ENCODE measurements around the gene AHNAK2.

GRCh38 chr14:104970231-104971068, 7.7 kb downstream of the AHNAK2 start:
- TF ChIP-seq, protein P1, sequence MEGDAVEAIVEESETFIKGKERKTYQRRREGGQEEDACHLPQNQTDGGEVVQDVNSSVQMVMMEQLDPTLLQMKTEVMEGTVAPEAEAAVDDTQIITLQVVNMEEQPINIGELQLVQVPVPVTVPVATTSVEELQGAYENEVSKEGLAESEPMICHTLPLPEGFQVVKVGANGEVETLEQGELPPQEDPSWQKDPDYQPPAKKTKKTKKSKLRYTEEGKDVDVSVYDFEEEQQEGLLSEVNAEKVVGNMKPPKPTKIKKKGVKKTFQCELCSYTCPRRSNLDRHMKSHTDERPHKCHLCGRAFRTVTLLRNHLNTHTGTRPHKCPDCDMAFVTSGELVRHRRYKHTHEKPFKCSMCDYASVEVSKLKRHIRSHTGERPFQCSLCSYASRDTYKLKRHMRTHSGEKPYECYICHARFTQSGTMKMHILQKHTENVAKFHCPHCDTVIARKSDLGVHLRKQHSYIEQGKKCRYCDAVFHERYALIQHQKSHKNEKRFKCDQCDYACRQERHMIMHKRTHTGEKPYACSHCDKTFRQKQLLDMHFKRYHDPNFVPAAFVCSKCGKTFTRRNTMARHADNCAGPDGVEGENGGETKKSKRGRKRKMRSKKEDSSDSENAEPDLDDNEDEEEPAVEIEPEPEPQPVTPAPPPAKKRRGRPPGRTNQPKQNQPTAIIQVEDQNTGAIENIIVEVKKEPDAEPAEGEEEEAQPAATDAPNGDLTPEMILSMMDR (IDR thresholded peaks at IDR 0.05), result no peak
- peak in 2 of 4 donors; percentile 66 to 71 for TF ChIP-seq POLR2A (IDR thresholded peaks at IDR 0.05)
